ENCODE measurements around the gene SRC.

Gene SRC

GRCh38 chr20:37346535-37347346, 801 bp downstream of the SRC start:
- TF ChIP-seq CTCF (IDR thresholded peaks at IDR 0.05) = no peak

GRCh38 chr20:37347347-37347823, 1.4 kb downstream of the SRC start:
- no peak for TF ChIP-seq CTCF (IDR thresholded peaks at IDR 0.05)

DNA sequence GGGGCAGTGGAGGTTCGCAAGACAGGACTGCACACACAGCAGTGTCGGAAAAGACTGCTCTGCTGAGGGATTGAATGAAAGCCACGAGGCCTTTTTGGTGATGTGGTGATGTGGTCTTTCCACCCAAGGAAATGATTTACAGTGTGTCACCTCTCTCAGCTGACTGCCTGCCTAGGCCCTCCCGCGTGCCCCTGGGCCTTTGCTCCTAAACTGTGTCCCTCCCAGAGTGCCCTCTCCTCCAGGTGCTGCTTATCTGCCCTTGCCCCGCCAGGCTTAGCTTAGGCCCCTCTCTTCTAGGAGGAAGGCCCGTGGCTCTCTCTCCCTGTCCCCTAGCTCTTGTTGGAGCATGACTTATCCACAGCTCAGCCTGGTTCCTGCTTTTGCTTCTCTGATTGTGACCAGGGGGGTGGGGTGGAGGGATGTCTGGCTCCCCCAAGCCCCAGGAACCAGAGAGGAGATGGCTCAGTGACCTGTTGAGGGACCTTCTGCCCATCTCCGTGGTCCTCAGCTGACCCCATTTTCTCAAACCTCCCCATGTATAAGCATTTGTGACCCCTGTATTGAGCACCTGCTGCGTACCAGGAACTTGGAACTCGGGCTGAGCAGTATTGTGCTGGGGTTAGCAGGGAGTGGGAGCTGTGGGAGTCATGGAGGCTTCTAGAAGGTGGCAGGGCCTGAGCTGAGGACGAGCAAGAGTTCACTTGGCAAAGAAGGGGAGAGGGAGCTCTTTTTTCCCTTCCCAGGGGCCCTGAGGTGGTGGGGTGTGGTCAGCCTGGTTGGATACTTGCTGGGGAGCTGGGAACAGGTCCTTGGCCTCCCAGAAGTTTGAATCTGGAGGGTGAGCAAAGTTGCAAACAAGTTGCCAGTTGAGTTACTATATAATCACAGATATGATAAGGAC, 2.2 kb downstream of the SRC start:
- TF ChIP-seq CTCF (IDR thresholded peaks at IDR 0.05) = no peak

DNA sequence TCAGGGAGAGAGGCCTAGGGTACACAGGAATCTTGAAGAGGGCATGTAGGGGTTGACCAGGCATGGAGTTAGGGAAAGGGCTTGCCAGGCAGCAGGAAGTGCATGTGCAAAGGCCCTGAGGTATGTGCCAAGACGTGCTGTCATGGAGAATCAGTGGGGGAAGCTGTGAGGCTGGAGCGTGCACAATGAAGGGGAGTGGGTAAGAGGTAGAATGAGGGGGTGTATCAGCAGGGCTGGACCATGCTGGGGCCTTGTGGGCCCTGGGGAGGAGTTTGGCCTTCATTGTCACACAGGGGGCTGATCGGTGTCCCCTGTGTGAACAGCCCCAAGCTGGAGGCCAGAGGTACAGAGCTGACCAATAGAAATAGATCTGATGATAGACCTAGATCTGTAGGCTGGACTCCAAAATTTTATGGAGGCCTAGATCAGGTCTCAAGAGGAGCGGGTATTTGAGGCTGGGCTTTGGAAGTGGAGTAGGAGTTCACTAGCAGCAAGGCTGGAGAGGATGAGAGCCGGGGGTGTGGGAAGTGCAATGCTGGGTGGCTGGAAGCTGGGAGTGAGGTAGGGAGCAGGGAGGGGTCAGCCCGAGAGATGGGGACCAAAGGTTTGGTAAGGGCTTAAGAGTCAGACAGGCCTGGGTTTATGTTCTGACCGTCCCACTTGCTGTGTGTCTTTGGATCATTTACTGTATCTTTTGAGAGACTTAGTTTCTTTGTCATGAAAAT, 3.0 kb downstream of the SRC start:
- TF ChIP-seq CTCF (IDR thresholded peaks at IDR 0.05) = no peak

DNA sequence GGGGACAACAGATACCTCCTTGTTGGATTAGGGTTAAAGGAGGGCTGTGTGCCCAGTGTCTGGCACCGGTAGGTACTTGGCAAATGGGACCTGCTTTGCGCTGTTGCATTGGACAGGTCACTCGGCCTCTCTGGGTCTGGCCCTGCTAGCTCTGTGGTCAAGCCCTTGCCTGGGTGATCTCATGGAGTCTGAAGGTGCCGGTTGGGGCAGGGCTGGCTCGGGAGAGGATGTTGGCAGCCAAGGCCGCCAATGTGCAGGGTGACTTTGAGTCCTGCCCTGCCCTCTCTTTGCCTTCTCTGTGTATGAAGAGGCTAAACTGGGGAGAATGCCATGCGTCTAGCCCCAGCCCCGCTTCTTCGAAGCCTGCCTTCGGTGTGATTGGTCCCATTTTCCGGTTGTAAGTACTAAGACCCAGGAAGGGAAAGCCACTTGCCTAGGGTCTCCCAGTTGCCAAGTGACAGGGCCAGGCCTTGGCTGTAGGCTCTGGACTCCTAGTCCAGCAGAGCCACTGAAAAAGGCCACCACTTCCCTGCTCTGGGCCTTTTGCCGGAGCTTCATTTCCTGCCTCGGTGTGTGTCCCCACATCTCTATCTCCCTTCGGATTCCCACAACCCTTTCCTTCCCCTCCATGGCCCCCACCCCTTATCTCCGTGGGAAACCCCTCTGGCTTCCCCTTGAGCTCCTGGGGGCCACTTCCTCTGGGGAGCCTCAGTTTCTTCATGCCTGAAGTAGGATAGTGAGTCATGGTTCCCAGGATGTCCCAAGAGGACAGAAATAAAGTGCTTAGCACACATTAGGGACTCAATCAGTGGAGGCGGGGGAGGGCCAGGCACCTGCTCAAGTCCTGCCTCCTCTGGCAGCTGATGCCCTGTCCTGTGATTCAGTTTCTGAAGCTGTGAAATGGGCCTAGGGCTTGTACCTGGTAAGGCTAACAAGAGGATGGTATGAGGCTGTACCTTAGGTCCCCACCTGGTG, 3.9 kb downstream of the SRC start:
- TF ChIP-seq CTCF (IDR thresholded peaks at IDR 0.05) = no peak

DNA sequence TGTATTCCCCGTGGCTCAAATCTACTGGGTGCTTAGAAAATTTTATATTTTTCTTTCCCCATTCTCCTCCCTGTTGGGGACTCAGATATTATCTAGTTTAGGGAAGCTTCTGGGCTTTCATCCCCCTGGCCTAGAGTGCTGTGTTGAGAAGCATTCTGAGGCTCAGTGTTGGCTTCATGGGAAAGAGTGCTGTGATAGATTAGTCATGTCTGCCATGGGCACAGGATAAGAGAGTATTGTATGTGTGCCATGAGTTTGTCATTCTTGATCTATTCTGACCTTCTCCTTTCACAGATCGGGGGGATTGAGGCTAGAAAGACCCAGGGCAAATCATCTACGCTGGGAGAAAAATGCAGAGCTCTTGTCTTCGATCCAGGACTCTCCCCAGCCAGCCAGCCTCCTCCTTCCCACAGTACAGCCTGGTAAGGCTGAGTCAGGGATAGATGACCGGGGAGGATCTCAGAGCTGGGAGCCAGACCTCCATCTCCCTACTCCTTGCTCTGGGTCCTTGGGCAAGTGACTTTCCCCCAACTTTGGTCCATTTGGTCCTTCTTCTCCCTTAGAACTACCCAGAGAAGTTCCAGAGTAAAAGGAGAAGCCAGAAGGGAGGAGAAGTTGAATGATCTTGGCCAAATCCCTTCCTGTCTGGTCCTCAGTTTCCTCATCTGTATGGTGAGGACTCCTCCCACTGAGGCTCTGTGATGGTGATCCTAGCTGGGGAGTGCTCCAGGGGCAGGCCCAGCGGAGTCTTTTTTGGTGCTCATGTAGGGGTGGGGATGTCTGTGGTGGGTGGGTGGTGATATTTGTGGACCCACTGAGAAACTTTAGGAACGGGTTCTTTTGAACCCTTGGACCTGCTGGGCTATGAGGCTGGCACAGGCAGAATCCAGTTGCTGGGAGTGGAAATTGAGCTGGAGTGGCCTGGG, 5.0 kb downstream of the SRC start:
- no peak for TF ChIP-seq CTCF (IDR thresholded peaks at IDR 0.05)

All from LNCAP (cell line).